Activated CD4-positive, alpha-beta T cell treated with anti-CD3 and anti-CD28 coated beads for 48 hours (primary cell): ENCODE measurements around the gene KLHL24.
"Not testable (repeated sequence)": the region's sequence is repeated elsewhere in the genome, so short reads cannot be mapped to it uniquely, and the experiment has no call there.

ENCODE experiments used
- DNase-seq: peaks from one replicate; pipeline ENCODE4 v3.0.0-alpha.2; 2020

Gene KLHL24

DNA sequence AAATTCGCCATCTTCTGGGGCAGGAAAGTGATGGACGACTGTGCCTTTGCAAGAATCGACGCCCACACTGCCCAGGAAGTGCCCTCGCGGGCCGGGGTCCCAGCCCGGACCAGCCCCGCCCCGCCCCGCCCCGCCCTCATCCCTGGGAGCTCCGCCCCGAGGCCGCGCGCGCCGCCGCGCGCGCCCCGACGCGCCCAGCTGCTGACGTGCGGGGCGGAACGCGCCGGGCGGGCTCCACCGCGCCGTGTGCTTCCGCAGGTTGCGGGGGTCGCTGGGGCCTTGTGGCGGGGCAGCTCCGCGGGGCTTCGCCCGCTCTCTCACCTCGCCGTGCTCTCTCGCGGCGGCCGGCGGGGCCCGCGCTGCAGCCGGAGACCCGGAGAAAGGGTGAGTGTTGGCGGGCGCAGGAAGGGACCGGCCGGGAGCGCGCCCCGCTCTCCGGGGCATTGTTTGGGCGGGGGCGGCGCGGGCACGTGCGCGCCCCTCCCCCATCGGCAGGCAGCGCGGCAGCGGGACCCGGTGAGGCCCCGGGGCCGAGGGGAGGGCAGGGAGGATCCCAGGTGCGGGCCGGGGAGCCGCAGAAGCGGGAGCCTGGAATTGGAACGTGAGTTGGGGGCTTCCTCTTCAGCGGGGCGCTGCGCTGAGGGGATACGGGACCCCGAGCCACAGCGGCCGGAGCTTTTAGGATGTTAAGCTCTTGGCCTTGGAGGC lies 62.3 kb downstream of the KLHL24 start, which contains the start of gene YEATS2:
Gene YEATS2 (plus strand): TSS at position 188 of the 708 bp plus-strand sequence. CDS start 17,366 bp downstream, outside the sequence.
- DNase-seq, result peak; percentile 86

- DNase-seq, result peak; percentile 36
Measured at GRCh38 chr3:183698318-183698751, 62.9 kb downstream of the KLHL24 start.

DNA sequence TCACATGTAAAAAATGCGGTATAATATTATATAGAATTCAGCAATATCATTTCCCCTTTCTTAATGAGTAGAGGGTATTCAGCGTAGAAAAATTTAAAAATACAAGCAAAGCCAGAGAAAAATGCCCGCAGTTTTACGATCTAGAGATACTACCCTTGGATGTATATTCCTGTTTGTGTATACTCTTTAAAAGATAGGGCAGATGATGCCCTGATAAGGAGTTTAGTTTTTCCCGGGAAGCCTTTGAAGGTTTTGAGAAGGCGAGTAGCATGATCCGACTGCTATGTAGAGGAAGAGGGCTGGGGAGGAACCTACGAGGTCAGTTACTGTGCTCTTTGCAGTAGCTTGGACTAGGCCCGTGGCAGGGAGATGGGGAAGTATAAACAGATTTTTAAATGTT lies 63.3 kb downstream of the KLHL24 start:
- DNase-seq, result no peak

GRCh38 chr3:183699238-183699947 lies 64.0 kb downstream of the KLHL24 start:
- DNase-seq, result no peak

- DNase-seq, result no peak
Measured at GRCh38 chr3:183701744-183702143, 66.3 kb downstream of the KLHL24 start.

GRCh38 chr3:183703892-183704291 lies 68.5 kb downstream of the KLHL24 start:
- DNase-seq, result not testable (repeated sequence)

DNA sequence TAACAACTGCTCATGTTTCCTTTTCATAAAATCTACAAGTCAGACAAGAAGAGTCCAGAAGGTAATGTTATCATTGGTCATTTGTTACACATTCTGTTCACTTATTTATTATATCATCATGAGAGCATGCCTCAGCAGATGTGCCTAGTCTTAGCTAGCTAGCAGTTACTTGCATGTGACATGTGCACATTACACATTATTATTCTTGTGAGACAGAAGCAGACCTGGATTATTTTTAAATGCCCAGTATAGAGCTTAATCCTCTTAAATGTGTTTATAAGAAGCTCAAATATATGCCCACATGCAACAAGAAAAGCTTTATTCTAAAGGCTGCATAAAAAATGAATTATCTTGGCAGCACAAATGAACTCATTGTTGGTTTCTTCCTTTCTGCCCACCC lies 74.8 kb downstream of the KLHL24 start:
- DNase-seq, result no peak

- no peak for DNase-seq
Measured at GRCh38 chr3:183711516-183711915, 76.1 kb downstream of the KLHL24 start.

GRCh38 chr3:183714622-183715021 lies 79.2 kb downstream of the KLHL24 start:
- no peak for DNase-seq

DNA sequence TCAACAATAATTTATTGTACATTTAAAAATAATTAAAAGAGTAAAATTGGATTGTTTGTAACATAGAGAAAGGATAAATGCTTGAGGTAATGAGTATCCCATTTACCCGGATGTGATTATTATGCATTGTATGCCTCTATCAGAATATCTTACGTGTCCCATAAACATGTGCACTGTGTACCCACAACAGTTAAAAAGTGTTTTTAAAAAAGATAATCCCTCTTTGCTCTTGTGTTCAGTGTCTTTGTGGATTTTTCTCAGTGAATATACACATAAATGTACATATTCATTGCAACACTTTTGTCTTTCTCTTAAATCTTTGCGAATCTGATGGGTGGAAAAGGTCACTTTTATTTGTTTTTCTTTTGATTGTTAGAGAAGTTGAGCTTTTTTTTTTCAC lies 82.6 kb downstream of the KLHL24 start:
- DNase-seq, result no peak

GRCh38 chr3:183725387-183725786 lies 90.0 kb downstream of the KLHL24 start:
- no peak for DNase-seq

GRCh38 chr3:183728204-183728603 lies 92.8 kb downstream of the KLHL24 start:
- DNase-seq, result no peak

DNA sequence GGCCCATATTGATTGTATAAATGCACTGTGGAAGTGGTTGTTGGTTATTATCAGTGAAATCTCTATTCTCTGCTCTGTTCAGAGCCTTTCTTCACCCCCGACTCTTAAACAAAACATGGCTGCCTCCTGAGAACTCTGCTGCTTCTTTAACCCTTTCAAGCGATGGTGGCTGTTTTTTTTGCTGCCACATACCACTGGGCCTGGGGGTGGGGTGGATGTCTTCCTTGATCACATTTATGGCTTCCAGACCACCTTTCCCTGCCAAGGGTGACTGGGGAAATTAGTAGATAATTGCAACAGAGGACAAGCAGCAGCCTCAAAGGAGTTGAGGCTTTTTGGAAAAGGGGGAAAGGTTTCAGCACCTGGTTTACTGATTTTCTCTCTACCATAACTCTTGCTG lies 94.9 kb downstream of the KLHL24 start:
- no peak for DNase-seq

GRCh38 chr3:183731611-183732010 lies 96.2 kb downstream of the KLHL24 start:
- no peak for DNase-seq

- no peak for DNase-seq
Measured at GRCh38 chr3:183733553-183733952, 98.1 kb downstream of the KLHL24 start.
